WTC11 (cell line): ENCODE results near the gene ADGRD2. TPM values are rescaled to one million over a fixed set of nuclear protein-coding genes. Genes with fewer than 3 reads are reported as not detected.
A peak's percentile ranks its signal among the peaks of the same experiment; 100 is the strongest.

Source experiments
- ATAC-seq: fragments of 200-7000 bp; cut with Tn5 transposase; 2 replicates; pipeline ENCODE4 v1.10.0; 2021; ENCODE audit warnings: mild to moderate bottlenecking, moderate library complexity
- CTCF ChIA-PET: fragments of 300-600 bp; sonication (Branson Sonifier 250); formaldehyde crosslinking; loops from one replicate; lab custom pipeline; 2021; ENCODE audit warnings: antibody characterized with exemption; lab: Charles Lee
- POLR2A ChIA-PET: fragments of 350-600 bp; sonication (Branson Sonifier 250); formaldehyde crosslinking; loops from one replicate; lab custom pipeline; 2021; ENCODE audit warnings: antibody characterized with exemption; lab: Charles Lee
- DNase-seq: peaks from one replicate; pipeline ENCODE4 v3.0.0; 2021; ENCODE audit warnings: low spot score
- H3K27ac Mint-ChIP-seq: 2 replicates; pipeline ENCODE4 v1.8.0; 2021; ENCODE audit warnings: mixed read lengths
- H3K27me3 Mint-ChIP-seq: 2 replicates; pipeline ENCODE4 v1.8.0; 2021; ENCODE audit warnings: low read depth, mild to moderate bottlenecking, moderate library complexity, mixed read lengths
- H3K36me3 Mint-ChIP-seq: 2 replicates; pipeline ENCODE4 v1.8.0; 2021; ENCODE audit warnings: mixed read lengths
- H3K4me1 Mint-ChIP-seq: 2 replicates; pipeline ENCODE4 v1.8.0; 2022; ENCODE audit warnings: mixed read lengths
- H3K4me3 Mint-ChIP-seq: 2 replicates; pipeline ENCODE4 v1.8.0; 2021; ENCODE audit warnings: mild to moderate bottlenecking, moderate library complexity, mixed read lengths
- H3K9me3 Mint-ChIP-seq: 2 replicates; pipeline ENCODE4 v1.8.0; 2021; ENCODE audit warnings: mixed read lengths
- CBFB ChIP-seq: sonication (generic); formaldehyde crosslinking; IDR thresholded peaks from 2 replicates; pipeline ENCODE4 v1.8.1; 2022; ENCODE audit warnings: mild to moderate bottlenecking, low read depth, missing genetic modification reagents
- ELF4 ChIP-seq: sonication (generic); formaldehyde crosslinking; IDR thresholded peaks from 2 replicates; pipeline ENCODE4 v1.8.1; 2022; ENCODE audit warnings: low read depth, mild to moderate bottlenecking, moderate library complexity, missing genetic modification reagents
- ESRRA ChIP-seq: sonication (generic); formaldehyde crosslinking; IDR thresholded peaks from 2 replicates; pipeline ENCODE4 v1.8.1; 2022; ENCODE audit warnings: mild to moderate bottlenecking, missing genetic modification reagents, borderline replicate concordance
- GABPB1 ChIP-seq: sonication (generic); formaldehyde crosslinking; IDR thresholded peaks from 2 replicates; pipeline ENCODE4 v1.8.1; 2023; ENCODE audit warnings: mild to moderate bottlenecking, missing genetic modification reagents
- GTF2I ChIP-seq: fragments of 250-450 bp; sonication (Bioruptor Pico); conservative IDR thresholded peaks from 2 replicates; pipeline ENCODE4 v1.4.0; 2021; ENCODE audit warnings: mild to moderate bottlenecking
- JUN ChIP-seq: sonication (generic); formaldehyde crosslinking; IDR thresholded peaks from 2 replicates; pipeline ENCODE4 v1.8.0; 2023; ENCODE audit warnings: mild to moderate bottlenecking, missing genetic modification reagents
- KAT7 ChIP-seq: sonication (generic); formaldehyde crosslinking; IDR thresholded peaks from 2 replicates; pipeline ENCODE4 v1.8.1; 2023; ENCODE audit warnings: missing genetic modification reagents, mild to moderate bottlenecking, borderline replicate concordance
- MYBL2 ChIP-seq: sonication (generic); formaldehyde crosslinking; IDR thresholded peaks from 2 replicates; pipeline ENCODE4 v1.8.1; 2023; ENCODE audit warnings: mild to moderate bottlenecking, moderate library complexity, missing genetic modification reagents
- NR3C1 ChIP-seq: sonication (generic); formaldehyde crosslinking; conservative IDR thresholded peaks from 2 replicates; pipeline ENCODE4 v1.8.1; 2023; ENCODE audit warnings: low read depth, mild to moderate bottlenecking, missing genetic modification reagents
- RORB ChIP-seq: fragments of 250-450 bp; sonication (Bioruptor Pico); IDR thresholded peaks from 2 replicates; pipeline ENCODE4 v1.9.0; 2021; ENCODE audit warnings: mild to moderate bottlenecking
- TEAD4 ChIP-seq: sonication (generic); formaldehyde crosslinking; IDR thresholded peaks from 2 replicates; pipeline ENCODE4 v1.8.0; 2022; ENCODE audit warnings: mild to moderate bottlenecking, missing genetic modification reagents
- ZBTB21 ChIP-seq: sonication (generic); formaldehyde crosslinking; IDR thresholded peaks from 2 replicates; pipeline ENCODE4 v1.8.1; 2023; ENCODE audit warnings: mild to moderate bottlenecking, missing genetic modification reagents, borderline replicate concordance
- ZNF317 ChIP-seq: sonication (generic); formaldehyde crosslinking; IDR thresholded peaks from 2 replicates; pipeline ENCODE4 v1.8.1; 2023; ENCODE audit warnings: low read depth, mild to moderate bottlenecking, moderate library complexity, missing genetic modification reagents, borderline replicate concordance
- total RNA-seq: library from RNA; stranded (reverse); gene quantifications from 3 replicates; pipeline ENCODE4 v1.2.3, GENCODE V29; 2021
- TF ChIP-seq, protein P1 (sequence below): sonication (generic); formaldehyde crosslinking; IDR thresholded peaks from 2 replicates; pipeline ENCODE4 v1.8.0; 2022; ENCODE audit warnings: missing genetic modification reagents
- TF ChIP-seq, protein P2 (sequence below): sonication (generic); formaldehyde crosslinking; IDR thresholded peaks from 2 replicates; pipeline ENCODE4 v1.8.1; 2022; ENCODE audit warnings: missing genetic modification reagents, borderline replicate concordance
- TF ChIP-seq, protein P3 (sequence below): sonication (generic); formaldehyde crosslinking; IDR thresholded peaks from 2 replicates; pipeline ENCODE4 v1.8.0; 2022; ENCODE audit warnings: mild to moderate bottlenecking, missing genetic modification reagents
- TF ChIP-seq, protein P4 (sequence below): sonication (generic); formaldehyde crosslinking; conservative IDR thresholded peaks from 2 replicates; pipeline ENCODE4 v1.8.1; 2022; ENCODE audit warnings: mild to moderate bottlenecking, missing genetic modification reagents
- TF ChIP-seq, protein P5 (sequence below): sonication (generic); formaldehyde crosslinking; IDR thresholded peaks from 2 replicates; pipeline ENCODE4 v1.8.0; 2022; ENCODE audit warnings: mild to moderate bottlenecking, missing genetic modification reagents

ADGRD2 gene
- total RNA-seq, 1 experiment from 2014 or later = 0.61 TPM

DNA sequence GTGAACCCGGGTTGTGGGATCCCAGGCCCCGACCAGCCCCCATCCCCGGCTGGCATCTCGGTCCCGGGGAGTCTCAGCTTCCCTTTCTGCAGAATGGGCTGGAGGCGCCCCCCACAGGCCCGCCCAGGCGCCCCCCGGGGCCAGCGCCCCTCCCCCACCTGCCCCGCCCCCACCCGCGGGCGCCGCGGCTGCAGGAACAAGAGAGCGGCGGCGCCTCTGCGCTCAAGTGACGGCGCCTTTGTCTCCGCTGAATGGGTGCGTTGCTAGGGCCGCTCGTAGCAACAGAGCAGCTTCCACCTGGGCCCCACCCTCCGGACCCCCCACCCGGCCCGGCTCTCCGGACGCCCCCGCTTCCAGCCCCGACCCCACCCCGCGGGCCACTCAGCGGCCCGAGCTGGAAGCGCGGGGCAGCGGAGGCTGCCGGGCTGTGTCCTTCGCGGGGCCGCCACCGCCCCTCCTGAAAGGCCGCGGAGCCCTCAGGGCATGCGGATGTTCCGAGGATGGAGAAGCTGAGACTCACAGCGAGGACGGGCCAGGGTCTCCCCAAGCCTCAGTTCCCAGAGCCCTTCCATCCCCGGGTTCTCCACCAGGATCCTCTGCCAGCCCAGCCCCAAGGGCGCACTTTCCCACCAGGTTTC, 27.5 kb downstream of the ADGRD2 start (continued):
- TF ChIP-seq, protein P1, sequence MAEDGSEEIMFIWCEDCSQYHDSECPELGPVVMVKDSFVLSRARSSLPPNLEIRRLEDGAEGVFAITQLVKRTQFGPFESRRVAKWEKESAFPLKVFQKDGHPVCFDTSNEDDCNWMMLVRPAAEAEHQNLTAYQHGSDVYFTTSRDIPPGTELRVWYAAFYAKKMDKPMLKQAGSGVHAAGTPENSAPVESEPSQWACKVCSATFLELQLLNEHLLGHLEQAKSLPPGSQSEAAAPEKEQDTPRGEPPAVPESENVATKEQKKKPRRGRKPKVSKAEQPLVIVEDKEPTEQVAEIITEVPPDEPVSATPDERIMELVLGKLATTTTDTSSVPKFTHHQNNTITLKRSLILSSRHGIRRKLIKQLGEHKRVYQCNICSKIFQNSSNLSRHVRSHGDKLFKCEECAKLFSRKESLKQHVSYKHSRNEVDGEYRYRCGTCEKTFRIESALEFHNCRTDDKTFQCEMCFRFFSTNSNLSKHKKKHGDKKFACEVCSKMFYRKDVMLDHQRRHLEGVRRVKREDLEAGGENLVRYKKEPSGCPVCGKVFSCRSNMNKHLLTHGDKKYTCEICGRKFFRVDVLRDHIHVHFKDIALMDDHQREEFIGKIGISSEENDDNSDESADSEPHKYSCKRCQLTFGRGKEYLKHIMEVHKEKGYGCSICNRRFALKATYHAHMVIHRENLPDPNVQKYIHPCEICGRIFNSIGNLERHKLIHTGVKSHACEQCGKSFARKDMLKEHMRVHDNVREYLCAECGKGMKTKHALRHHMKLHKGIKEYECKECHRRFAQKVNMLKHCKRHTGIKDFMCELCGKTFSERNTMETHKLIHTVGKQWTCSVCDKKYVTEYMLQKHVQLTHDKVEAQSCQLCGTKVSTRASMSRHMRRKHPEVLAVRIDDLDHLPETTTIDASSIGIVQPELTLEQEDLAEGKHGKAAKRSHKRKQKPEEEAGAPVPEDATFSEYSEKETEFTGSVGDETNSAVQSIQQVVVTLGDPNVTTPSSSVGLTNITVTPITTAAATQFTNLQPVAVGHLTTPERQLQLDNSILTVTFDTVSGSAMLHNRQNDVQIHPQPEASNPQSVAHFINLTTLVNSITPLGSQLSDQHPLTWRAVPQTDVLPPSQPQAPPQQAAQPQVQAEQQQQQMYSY = peak; percentile 76; the same call in 1 of the 2 replicates
- TF ChIP-seq NR3C1 (CRISPR knock-in tag) = no peak

DNA sequence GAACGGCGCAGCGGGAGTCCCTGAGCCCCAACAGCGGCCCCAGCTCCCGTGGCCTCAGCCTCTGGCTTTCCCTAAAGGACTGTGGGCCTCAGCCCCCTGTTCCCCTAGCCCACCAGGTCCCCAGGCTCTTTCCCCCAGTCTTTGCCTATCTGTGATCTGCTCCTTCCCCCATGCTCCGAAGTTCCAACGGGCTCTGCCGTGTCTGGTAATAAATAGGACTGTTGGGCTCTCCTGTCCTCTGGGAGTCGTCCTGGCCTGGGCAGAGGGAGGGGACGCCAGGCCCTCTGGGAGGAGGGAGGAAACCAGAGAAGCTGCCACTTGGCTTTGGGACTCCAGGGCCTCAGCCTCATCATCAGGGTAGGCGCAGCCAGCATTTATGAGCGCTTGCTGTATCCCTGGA, 28.1 kb downstream of the ADGRD2 start:
- ChIA-PET POLR2A (interaction anchor here (0.9 to 1.0 kb wide), 2 partner anchors 22 to 25 kb away, joined by 3 to 4 read pairs; no protein-coding TSS in a partner anchor), CTCF (interaction anchor here (0.5 to 3.3 kb wide), 13 partner anchors 9 to 375 kb away, joined by 3 to 12 read pairs (median 4); partner anchors contain the start of gene WDR38)
- TF ChIP-seq GABPB1 (CRISPR knock-in tag) = no peak
- TF ChIP-seq GTF2I (CRISPR knock-in tag) = no peak
- no peak for TF ChIP-seq ELF4
- TF ChIP-seq, protein P2, sequence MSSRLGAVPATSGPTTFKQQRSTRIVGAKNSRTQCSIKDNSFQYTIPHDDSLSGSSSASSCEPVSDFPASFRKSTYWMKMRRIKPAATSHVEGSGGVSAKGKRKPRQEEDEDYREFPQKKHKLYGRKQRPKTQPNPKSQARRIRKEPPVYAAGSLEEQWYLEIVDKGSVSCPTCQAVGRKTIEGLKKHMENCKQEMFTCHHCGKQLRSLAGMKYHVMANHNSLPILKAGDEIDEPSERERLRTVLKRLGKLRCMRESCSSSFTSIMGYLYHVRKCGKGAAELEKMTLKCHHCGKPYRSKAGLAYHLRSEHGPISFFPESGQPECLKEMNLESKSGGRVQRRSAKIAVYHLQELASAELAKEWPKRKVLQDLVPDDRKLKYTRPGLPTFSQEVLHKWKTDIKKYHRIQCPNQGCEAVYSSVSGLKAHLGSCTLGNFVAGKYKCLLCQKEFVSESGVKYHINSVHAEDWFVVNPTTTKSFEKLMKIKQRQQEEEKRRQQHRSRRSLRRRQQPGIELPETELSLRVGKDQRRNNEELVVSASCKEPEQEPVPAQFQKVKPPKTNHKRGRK (CRISPR knock-in tag) = no peak
- no peak for TF ChIP-seq JUN (CRISPR knock-in tag)
- TF ChIP-seq, protein P3, sequence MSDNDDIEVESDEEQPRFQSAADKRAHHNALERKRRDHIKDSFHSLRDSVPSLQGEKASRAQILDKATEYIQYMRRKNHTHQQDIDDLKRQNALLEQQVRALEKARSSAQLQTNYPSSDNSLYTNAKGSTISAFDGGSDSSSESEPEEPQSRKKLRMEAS = 0 out of 2 replicates have a peak, but pooled peaks have one; percentile 1
- no peaks in the 10 kb centered on the region for H3K9me3 Mint-ChIP-seq
- H3K4me3 Mint-ChIP-seq = peak overlapping the region; percentile 60
- peak; percentile 1; the same call in 1 of the 2 replicates for ATAC-seq
- H3K36me3 Mint-ChIP-seq = no peaks in the 10 kb centered on the region
- no peak overlapping the region for H3K27ac Mint-ChIP-seq
- no peak for DNase-seq
- peaks cover 29% of the 10 kb centered on the region for H3K4me1 Mint-ChIP-seq
- H3K27me3 Mint-ChIP-seq = peaks cover 59% of the 10 kb centered on the region

DNA sequence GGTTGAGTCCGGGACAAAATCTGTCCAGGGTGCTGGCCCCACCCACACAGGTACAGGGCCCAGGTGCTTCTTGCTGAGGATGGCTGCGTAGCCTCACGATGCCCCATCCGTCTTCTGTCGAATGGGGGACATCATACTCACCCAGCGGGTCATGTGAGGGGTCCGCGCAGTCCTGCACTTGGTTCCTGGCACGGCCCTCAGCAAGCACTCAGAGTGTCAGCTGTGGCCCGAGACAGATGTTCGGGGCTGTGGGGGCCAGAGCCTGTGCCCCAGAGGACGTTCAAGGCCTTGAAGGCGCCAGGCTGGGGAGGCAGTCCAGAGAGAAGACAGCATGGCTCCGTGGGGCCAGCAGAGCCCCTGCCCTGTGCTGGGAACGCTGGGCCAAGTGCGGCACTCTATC, 29.1 kb downstream of the ADGRD2 start:
- no peaks in the 10 kb centered on the region for H3K36me3 Mint-ChIP-seq
- peaks cover 59% of the 10 kb centered on the region for H3K27me3 Mint-ChIP-seq
- TF ChIP-seq ZNF317 (CRISPR knock-in tag) (no peak), KAT7 (CRISPR knock-in tag) (no peak), MYBL2 (no peak), TEAD4 (CRISPR knock-in tag) (no peak), ELF4 (no peak), ESRRA (CRISPR knock-in tag) (no peak), CBFB (CRISPR knock-in tag) (no peak), ZBTB21 (no peak), RORB (no peak)
- TF ChIP-seq, protein P4, sequence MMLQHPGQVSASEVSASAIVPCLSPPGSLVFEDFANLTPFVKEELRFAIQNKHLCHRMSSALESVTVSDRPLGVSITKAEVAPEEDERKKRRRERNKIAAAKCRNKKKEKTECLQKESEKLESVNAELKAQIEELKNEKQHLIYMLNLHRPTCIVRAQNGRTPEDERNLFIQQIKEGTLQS = no peak
- TF ChIP-seq, protein P5, sequence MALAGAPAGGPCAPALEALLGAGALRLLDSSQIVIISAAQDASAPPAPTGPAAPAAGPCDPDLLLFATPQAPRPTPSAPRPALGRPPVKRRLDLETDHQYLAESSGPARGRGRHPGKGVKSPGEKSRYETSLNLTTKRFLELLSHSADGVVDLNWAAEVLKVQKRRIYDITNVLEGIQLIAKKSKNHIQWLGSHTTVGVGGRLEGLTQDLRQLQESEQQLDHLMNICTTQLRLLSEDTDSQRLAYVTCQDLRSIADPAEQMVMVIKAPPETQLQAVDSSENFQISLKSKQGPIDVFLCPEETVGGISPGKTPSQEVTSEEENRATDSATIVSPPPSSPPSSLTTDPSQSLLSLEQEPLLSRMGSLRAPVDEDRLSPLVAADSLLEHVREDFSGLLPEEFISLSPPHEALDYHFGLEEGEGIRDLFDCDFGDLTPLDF (CRISPR knock-in tag) = no peak
- TF ChIP-seq, protein P1 = no peak
- TF ChIP-seq, all 79 proteins: peak for 0
- Mint-ChIP-seq H3K27ac (no peak overlapping the region), H3K9me3 (no peaks in the 10 kb centered on the region), H3K4me1 (peaks cover 29% of the 10 kb centered on the region), H3K4me3 (no peak overlapping the region)
- DNase-seq (no peak), ATAC-seq (no peak)
- ChIA-PET POLR2A (no interaction called here), CTCF (interaction anchor here (1.3 to 3.3 kb wide), 3 partner anchors 53 to 281 kb away, joined by 3 to 12 read pairs (median 3); no protein-coding TSS in a partner anchor)
